Stomach smooth muscle (tissue), 2 donors: ENCODE results near the gene STX10.
A peak's percentile ranks its signal among the peaks of the same experiment; 100 is the strongest.
"Not testable (repeated sequence)": the region's sequence is repeated elsewhere in the genome, so short reads cannot be mapped to it uniquely, and the experiment has no call there.

Source experiments
- H3K27ac ChIP-seq: one replicate; pipeline ENCODE4 v1.7.0; 2013; ENCODE audit warnings: mild to moderate bottlenecking, low read length, inconsistent platforms
- H3K27me3 ChIP-seq, 2 donors: one replicate each; pipeline ENCODE4 v1.7.0; 2013; ENCODE audit warnings: low read length in 2 of 2; ENCODE audit not compliant: insufficient read depth in 2 of 2, control insufficient read depth in 1 of 2
- H3K36me3 ChIP-seq, 2 donors: one replicate each; pipeline ENCODE4 v1.7.0; 2013; ENCODE audit warnings: low read length in 2 of 2; ENCODE audit not compliant: control insufficient read depth in 2 of 2, insufficient read depth in 2 of 2
- H3K4me1 ChIP-seq: one replicate; pipeline ENCODE4 v1.7.0; 2013; ENCODE audit warnings: low read length; ENCODE audit not compliant: control insufficient read depth, insufficient read depth
- H3K4me3 ChIP-seq, 2 donors: one replicate each; pipeline ENCODE4 v1.7.0; 2013; ENCODE audit warnings: low read length in 2 of 2
- H3K9ac ChIP-seq, 2 donors: one replicate each; pipeline ENCODE4 v1.7.0; 2013; ENCODE audit warnings: low read length in 2 of 2, mild to moderate bottlenecking in 1 of 2
- H3K9me3 ChIP-seq, 2 donors: one replicate each; pipeline ENCODE4 v1.7.0; 2013; ENCODE audit warnings: low read length in 2 of 2; ENCODE audit not compliant: control insufficient read depth in 2 of 2
- donor health status: healthy.
- donor health status: Pancreatic carcinoma.

Gene STX10, protein sequence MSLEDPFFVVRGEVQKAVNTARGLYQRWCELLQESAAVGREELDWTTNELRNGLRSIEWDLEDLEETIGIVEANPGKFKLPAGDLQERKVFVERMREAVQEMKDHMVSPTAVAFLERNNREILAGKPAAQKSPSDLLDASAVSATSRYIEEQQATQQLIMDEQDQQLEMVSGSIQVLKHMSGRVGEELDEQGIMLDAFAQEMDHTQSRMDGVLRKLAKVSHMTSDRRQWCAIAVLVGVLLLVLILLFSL

DNA sequence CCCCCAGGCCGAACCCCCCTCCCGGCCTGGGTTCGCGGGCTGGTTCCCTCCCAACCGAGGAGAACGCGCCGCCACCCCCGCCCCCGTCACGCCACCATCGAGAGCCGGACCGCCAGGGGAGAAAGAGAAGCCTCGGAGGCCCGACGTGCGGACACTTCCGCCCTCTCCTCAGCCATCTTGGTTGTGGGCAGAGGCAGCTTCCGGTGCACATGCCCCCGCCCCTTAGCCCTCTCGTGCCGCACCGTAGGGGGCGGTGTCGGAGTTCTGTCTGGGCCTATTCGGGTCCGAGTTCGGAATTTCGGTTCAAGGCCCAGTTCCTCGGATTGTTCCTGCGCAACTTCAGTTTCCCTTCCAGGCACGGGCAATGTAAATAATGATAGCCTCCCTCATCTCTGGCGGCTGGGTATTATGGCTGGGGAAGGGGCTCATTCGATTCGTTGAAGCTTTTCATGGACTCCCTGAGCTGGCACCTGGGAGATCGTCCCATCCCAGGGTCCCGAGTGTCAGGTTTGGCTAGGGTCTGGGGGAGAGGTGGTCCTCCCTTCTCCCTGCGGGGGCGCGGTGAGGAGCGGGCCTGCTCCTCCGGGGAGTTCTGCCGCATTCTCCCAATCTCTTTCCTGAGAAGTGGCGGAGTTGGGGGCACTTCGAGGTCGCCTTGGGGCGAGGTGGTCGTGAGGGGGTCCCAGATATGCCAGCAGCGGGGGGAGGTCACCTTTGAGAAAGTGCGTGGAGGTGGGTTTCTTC lies at the start of gene STX10, which contains the start of gene IER2:
Gene STX10 (minus strand): TSS at position 189 of the 744 bp plus-strand sequence. CDS start 202 bp downstream, outside the sequence.
Gene IER2 (plus strand): TSS at position 225 of the 744 bp plus-strand sequence. CDS start 2,776 bp downstream, outside the sequence.
- peak within 1 kb of the TSS; percentile 100 for H3K9ac ChIP-seq
- peaks cover 0 to 1% of the 10 kb centered on the region in 2 donors for H3K36me3 ChIP-seq
- peaks cover 31% of the 10 kb centered on the region for H3K4me1 ChIP-seq
- H3K4me3 ChIP-seq: peak within 1 kb of the TSS; percentile 97 to 98
- H3K9me3 ChIP-seq: no peaks in the 10 kb centered on the region
- no peaks in the 10 kb centered on the region for H3K27me3 ChIP-seq
- H3K27ac ChIP-seq: peak within 1 kb of the TSS; percentile 100

GRCh38 chr19:13198634-13199033 lies 48.5 kb upstream of the STX10 start:
- Histone ChIP-seq H3K36me3 (no peaks in the 10 kb centered on the region), H3K27ac (no peak overlapping the region), H3K4me1 (no peaks in the 10 kb centered on the region), H3K9ac (no peak overlapping the region), H3K27me3 (no peaks in the 10 kb centered on the region), H3K4me3 (no peak overlapping the region), H3K9me3 (no peaks in the 10 kb centered on the region)

- H3K9me3 ChIP-seq: no peaks in the 10 kb centered on the region
- H3K27me3 ChIP-seq: no peaks in the 10 kb centered on the region
- no peak overlapping the region for H3K4me3 ChIP-seq
- H3K4me1 ChIP-seq: no peaks in the 10 kb centered on the region
- no peak overlapping the region for H3K9ac ChIP-seq
- no peak overlapping the region for H3K27ac ChIP-seq
- no peaks in the 10 kb centered on the region for H3K36me3 ChIP-seq
Observed at GRCh38 chr19:13195678-13196077, 45.5 kb upstream of the STX10 start.

DNA sequence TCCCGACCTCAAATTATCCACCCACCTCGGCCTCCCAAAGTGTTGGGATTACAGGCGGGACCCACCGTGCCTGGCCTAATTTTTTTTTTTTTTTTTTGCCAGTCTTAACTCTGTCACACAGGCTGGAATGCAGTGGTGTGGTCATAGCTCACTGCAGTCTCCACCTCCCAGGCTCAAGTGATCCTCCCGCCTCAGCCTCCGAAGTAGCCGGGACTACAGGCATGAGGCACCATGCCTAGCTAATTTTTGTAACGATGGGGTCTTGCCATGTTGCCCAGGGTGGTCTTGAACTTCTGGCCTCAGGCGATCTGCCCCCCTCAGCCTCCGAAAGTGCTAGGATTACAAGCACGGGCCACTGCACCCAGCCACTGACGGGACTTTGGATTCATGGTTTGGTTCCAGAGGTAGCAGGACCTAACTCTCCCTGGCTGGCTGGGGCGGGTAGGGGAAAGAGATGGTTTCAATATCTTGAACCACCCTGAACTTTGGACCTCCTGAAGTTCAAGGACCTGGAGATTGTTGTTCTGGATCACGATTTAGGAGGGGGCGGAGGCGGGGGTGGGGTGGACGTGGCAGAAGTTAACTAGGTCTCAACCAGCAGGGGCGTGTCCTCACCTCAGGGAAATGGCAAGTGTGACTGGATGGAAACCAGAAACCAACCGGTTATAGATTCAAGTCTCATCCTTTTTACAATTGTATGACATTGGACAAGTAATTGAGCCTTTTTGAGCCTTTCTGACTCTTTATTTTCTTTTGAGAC lies 40.8 kb upstream of the STX10 start:
- H3K4me3 ChIP-seq: no peak overlapping the region
- no peaks in the 10 kb centered on the region for H3K4me1 ChIP-seq
- no peak overlapping the region for H3K27ac ChIP-seq
- no peaks in the 10 kb centered on the region for H3K27me3 ChIP-seq
- H3K9me3 ChIP-seq: no peaks in the 10 kb centered on the region
- no peaks in the 10 kb centered on the region for H3K36me3 ChIP-seq
- no peak overlapping the region for H3K9ac ChIP-seq

GRCh38 chr19:13189600-13189999 lies 39.4 kb upstream of the STX10 start:
- Histone ChIP-seq H3K27me3 (no peaks in the 10 kb centered on the region), H3K9me3 (no peaks in the 10 kb centered on the region), H3K9ac (no peak overlapping the region), H3K4me1 (no peaks in the 10 kb centered on the region), H3K27ac (no peak overlapping the region), H3K36me3 (no peaks in the 10 kb centered on the region), H3K4me3 (no peak overlapping the region)

DNA sequence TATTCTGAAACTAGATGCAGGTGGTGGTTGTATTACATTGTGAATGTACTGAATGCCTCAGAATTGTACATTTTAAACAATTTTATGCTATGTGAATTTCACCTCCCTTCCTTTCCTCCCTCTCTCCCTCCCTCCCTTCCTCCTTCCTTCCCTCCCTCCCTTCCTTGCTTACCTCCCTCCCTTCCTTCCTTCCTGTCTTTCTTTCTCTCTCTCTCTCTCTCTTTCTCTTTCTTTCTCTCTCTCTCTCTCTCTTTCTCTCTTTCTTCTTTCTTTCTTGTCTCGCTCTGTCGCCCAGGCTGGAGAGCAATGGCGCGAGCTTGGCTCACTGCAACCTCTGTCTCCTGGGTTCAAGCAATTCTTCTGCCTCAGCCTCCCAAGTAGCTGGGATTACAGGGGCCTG lies 37.2 kb upstream of the STX10 start:
- H3K27me3 ChIP-seq: no peaks in the 10 kb centered on the region
- H3K4me3 ChIP-seq: no peak overlapping the region
- H3K9ac ChIP-seq: no peak overlapping the region
- no peaks in the 10 kb centered on the region for H3K4me1 ChIP-seq
- no peak overlapping the region for H3K27ac ChIP-seq
- no peaks in the 10 kb centered on the region for H3K36me3 ChIP-seq
- no peaks in the 10 kb centered on the region for H3K9me3 ChIP-seq

GRCh38 chr19:13186688-13187087 lies 36.5 kb upstream of the STX10 start:
- H3K4me3 ChIP-seq, H3K9ac ChIP-seq, H3K9me3 ChIP-seq, H3K4me1 ChIP-seq, H3K27ac ChIP-seq, H3K27me3 ChIP-seq, H3K36me3 ChIP-seq: not testable (repeated sequence)

DNA sequence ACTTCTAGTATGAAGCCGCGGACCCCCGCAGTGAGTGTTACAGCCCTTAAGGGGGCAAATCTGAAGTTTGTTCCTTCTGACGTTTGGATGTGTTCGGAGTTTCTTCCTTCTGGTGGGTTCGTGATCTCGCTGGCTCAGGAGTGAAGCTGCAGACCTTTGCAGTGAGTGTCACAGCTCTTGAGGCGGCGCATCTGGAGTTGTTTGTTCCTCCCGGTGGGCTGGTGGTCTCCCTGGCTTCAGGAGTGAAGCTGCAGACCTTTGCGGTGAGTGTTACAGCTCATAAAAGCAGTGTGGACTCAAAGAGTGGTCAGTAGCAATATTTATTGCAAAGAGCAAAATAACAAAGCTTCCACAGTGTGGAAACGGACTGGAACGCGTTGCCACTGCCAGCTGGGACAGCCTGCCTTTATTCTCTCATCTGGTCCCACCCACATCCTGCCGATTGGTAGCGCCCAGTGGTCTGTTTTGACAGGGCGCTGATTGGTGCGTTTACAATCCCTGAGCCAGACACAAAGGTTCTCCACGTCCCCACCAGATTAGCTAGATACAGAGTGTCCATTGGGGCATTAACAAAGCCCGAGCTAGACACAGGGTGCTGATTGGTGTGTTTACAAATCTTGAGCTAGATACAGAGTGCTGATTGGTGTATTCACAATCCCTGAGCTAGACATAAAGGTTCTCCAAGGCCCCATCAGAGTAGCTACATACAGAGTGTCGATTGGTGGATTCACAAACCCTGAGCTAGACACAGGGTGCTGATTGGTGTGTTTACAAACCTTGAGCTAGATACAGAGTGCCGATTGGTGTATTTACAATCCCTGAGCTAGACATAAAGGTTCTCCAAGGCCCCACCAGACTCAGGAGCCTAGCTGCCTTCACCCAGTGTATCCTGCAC lies 35.8 kb upstream of the STX10 start:
- H3K27ac ChIP-seq, H3K36me3 ChIP-seq, H3K4me3 ChIP-seq, H3K9me3 ChIP-seq, H3K27me3 ChIP-seq, H3K9ac ChIP-seq, H3K4me1 ChIP-seq: not testable (repeated sequence)

- H3K36me3 ChIP-seq, H3K27ac ChIP-seq, H3K27me3 ChIP-seq, H3K4me1 ChIP-seq, H3K9me3 ChIP-seq, H3K9ac ChIP-seq, H3K4me3 ChIP-seq: not testable (repeated sequence)
Observed at GRCh38 chr19:13184926-13185325, 34.8 kb upstream of the STX10 start.

DNA sequence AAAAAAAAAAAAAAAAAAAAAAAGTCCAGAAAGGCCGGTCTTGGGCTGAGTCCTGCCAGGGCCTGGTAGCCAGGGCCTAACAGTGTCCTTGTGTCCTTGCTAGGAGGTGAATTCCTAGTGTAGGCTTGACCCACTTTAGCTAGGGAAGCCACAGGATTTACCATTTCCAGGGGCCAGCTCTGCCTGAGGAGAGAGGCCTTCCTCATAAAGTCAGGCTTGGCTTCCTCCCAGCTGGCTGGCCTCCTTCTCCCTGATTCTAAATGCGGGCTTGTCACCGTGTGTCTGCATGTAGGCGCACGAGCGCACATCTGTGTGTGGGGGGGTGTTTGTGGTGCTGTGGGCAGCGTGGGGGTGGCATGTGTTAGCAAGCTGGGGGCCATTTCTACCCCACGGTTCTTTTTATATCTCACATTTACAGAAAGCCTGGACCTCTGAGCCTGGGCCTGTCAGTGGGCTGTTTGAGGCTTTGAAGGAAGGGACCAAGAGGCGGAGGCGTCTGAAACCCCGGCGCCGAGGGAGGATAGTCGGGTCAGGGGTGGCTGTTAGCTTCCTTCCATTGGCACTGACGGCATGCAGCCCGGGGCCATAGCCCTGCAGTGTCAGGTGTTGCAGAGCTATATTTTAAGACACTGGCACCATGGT lies 31.7 kb upstream of the STX10 start:
- H3K27ac ChIP-seq: no peak overlapping the region
- no peaks in the 10 kb centered on the region for H3K27me3 ChIP-seq
- peak overlapping the region in 1 of 2 donors; percentile 64 for H3K9ac ChIP-seq
- H3K4me1 ChIP-seq: peaks cover 9% of the 10 kb centered on the region
- H3K9me3 ChIP-seq: no peaks in the 10 kb centered on the region
- H3K36me3 ChIP-seq: no peaks in the 10 kb centered on the region
- no peak overlapping the region for H3K4me3 ChIP-seq
